Activated naive CD4-positive, alpha-beta T cell treated with anti-CD3 and anti-CD28 coated beads, Interleukin-2, amount 50 U/mL, for 72 hours (primary cell): ENCODE data around the gene HES4. TPM values are rescaled to one million over a fixed set of nuclear protein-coding genes. Genes with fewer than 3 reads are reported as not detected.
"Not testable (repeated sequence)": the region's sequence is repeated elsewhere in the genome, so short reads cannot be mapped to it uniquely, and the experiment has no call there.

Experiments used
- ATAC-seq, 2 donors: fragments of 150-1000 bp; cut with Tn5 transposase; 2 replicates each; pipeline ENCODE4 v1.10.0; 2021; ENCODE audit warnings: mild to moderate bottlenecking in 2 of 2, moderate library complexity in 2 of 2
- DNase-seq, 2 donors: peaks; one replicate each; pipeline ENCODE4 v3.0.0; 2021 to 2022; ENCODE audit warnings: low spot score in 2 of 2
- H3K27ac Mint-ChIP-seq, 2 donors: one replicate each; pipeline ENCODE4 v1.8.0; 2022; ENCODE audit warnings: mild to moderate bottlenecking in 2 of 2, mixed read lengths in 2 of 2
- H3K36me3 Mint-ChIP-seq, 2 donors: one replicate each; pipeline ENCODE4 v1.8.0; 2022; ENCODE audit warnings: mixed read lengths in 2 of 2
- H3K9me3 Mint-ChIP-seq, 2 donors: one replicate each; pipeline ENCODE4 v1.8.0; 2022; ENCODE audit warnings: mixed read lengths in 2 of 2
- total RNA-seq, 2 donors: library from RNA; stranded (reverse); gene quantifications; one replicate each; pipeline ENCODE4 v1.2.3, GENCODE V29; 2022

HES4 gene
- total RNA-seq, 2 donors from 2014 or later, result 3.2 to 4.4 TPM

DNA sequence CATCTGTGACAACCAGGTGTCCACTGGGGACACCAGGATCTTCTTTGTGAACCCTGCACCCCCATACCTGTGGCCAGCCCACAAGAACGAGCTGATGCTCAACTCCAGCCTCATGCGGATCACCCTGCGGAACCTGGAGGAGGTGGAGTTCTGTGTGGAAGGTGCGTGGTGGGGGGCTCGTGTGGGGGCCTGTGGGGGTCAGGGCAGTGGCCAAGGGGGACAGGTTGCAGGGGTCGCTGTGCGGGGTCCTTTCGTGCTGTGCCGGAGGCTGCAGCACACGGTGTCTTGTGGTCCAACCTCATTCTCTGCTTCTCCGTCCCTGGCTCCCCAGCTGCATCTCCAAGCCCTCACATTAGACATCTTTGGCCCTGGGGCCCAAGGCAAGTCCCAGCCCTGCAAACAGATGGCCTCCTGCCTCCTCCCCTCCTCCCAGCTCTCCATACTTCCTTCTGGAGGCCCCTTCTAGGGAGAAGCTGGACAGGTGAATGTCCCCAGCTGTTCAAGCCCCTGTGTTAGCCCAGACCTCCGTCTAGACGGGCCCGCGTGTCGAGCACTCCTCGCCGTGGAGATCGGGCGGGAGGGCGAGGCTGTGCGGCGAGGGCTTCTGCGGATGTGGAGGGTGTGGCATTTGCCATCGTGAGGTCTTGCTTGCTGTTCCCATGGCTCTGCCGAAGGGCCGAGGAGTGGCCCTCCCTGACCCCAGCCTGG lies 22.6 kb upstream of the HES4 start:
- Mint-ChIP-seq H3K27ac (no peak overlapping the region), H3K36me3 (no peaks in the 10 kb centered on the region), H3K9me3 (no peaks in the 10 kb centered on the region)
- DNase-seq (no peak), ATAC-seq (no peak)

- peaks cover 0 to 5% of the 10 kb centered on the region in 2 donors for H3K36me3 Mint-ChIP-seq
- ATAC-seq, result peak in 1 of 2 donors; percentile 15
- H3K27ac Mint-ChIP-seq, result no peak overlapping the region
- no peaks in the 10 kb centered on the region for H3K9me3 Mint-ChIP-seq
- no peak for DNase-seq
These were observed 22.0 kb upstream of the HES4 start for GRCh38 chr1:1021920-1022259.

DNA sequence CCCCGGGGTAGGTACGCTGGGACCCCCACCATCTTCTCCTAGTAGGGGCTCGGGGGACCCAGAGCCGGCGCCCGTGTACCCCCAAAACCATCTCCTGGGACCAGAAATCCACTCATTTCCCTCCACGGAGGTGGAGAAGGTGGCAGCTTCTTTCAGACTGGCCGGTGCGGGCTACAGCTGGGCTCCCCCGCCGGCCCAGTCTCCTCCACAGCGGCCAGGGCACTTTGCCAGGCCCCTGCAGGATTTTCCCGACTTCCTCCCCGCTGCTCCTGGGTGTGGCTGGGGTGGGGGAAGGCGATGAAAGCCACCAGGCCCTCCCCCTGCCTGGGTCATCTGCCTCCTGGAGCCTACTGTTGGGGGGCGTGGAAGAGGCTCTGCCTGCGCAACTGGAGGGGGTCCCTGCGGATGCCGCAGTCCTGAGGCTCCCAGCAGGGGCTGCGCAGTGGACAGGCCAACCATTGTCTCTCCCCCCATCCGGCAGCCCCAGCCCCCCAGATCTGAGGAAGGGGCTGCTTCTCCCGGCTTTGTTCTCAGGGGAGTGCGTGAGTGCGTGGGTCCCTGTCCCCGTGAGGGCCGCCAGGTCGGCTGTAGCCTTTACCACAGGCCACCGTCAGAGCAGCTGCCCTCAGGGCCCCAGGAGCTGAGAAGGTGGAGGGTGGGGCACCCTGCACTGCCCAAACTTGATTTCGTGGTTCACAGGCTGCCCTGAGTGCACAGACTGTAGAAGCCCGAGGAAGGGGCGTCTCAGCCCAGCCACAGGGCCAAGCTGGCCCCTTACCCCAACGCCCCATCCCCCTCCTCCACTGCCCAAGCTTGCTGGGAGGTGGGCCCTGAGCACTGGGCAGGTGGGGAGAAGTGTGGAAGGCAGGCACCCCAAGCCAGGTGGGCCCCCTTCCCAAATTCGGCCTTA lies 21.4 kb upstream of the HES4 start:
- Mint-ChIP-seq H3K27ac (no peak overlapping the region), H3K9me3 (no peaks in the 10 kb centered on the region), H3K36me3 (peaks cover 0 to 5% of the 10 kb centered on the region in 2 donors)
- no peak for DNase-seq
- ATAC-seq, result no peak

DNA sequence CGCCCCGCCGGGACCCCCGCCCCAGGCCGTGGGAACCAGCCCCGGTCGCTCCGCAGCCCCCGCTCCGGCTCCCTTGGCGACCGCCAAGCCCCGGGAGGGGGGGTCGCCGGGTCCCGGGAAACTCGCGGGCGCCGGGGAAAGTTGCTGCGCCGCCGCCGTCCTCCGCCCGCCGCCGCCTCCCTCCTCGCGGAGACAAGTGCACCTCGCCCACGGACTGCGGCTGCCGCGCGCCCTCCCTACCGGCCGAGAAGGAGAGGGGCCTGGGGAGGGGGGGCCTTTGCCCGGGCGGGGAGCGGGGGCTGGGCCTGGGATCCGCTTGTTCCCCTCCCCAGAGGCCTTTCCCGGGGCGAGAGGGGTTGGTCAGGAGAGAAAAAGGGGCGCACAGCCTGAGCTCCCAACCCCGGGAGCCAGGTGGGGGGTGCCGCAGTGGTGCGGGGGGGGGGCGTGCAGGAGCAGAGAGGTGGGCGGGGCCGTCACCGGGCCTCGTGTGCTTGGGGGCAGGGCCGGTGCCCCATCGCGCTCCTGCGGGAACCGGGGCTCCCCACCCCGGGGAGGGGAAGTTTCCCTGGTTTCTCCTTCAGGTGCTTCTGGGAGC lies 20.6 kb upstream of the HES4 start:
- Mint-ChIP-seq H3K9me3 (no peaks in the 10 kb centered on the region), H3K36me3 (peaks cover 0 to 5% of the 10 kb centered on the region in 2 donors), H3K27ac (no peak overlapping the region)
- no peak for DNase-seq
- ATAC-seq, result no peak

- no peak for DNase-seq
- H3K27ac Mint-ChIP-seq, result no peak within 1 kb of the TSS
- H3K36me3 Mint-ChIP-seq, result peaks cover 0 to 5% of the 10 kb centered on the region in 2 donors
- peak; percentile 36 to 50 for ATAC-seq
- H3K9me3 Mint-ChIP-seq, result no peaks in the 10 kb centered on the region
These were observed 20.1 kb upstream of the HES4 start, which contains the start of gene AGRN for GRCh38 chr1:1020000-1020404. Gene AGRN (plus strand): TSS chr1:1020120. CDS start chr1:1020173, 53 bp downstream.

- Mint-ChIP-seq H3K27ac (no peak overlapping the region), H3K9me3 (no peaks in the 10 kb centered on the region), H3K36me3 (peaks cover 0 to 5% of the 10 kb centered on the region in 2 donors)
- ATAC-seq (peak; percentile 69 to 84), DNase-seq (peak; percentile 84 to 85)
These were observed 19.5 kb upstream of the HES4 start for GRCh38 chr1:1019122-1019999.

DNA sequence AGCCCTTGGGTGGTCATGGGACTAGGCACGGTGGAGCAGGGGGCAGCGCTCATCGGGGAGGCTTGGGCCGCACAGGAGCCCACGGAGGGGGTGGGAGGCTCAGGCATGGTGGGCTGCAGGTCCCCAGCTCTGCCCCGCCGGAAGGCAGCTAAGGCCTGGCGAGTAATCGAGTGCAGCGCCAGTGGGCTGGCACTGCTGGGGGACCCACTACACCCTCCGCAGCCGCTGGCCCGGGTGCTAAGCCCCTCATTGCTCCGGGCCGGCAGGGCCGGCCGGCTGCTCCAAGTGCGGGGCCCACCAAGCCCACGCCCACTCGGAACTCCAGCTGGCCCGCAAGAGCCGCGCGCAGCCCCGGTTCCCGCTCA lies 18.4 kb upstream of the HES4 start:
- not testable (repeated sequence) for ATAC-seq, H3K27ac Mint-ChIP-seq, H3K9me3 Mint-ChIP-seq, DNase-seq, H3K36me3 Mint-ChIP-seq

- H3K27ac Mint-ChIP-seq, ATAC-seq: not testable (repeated sequence)
These were observed 17.8 kb upstream of the HES4 start for GRCh38 chr1:1017397-1018320.

GRCh38 chr1:1014799-1015681 lies 15.1 kb upstream of the HES4 start:
- H3K9me3 Mint-ChIP-seq, result no peaks in the 10 kb centered on the region
- DNase-seq, result peak in 1 of 2 donors; percentile 57
- peaks cover 5 to 10% of the 10 kb centered on the region in 2 donors for H3K36me3 Mint-ChIP-seq
- peak overlapping the region in 1 of 2 donors; percentile 93 for H3K27ac Mint-ChIP-seq
- no peak for ATAC-seq

More at GRCh38 chr1:1017397-1018320, 17.8 kb upstream of the HES4 start:
- DNase-seq, H3K9me3 Mint-ChIP-seq, H3K36me3 Mint-ChIP-seq: not testable (repeated sequence)

GRCh38 chr1:1013922-1014648 lies 14.2 kb upstream of the HES4 start:
- ATAC-seq, result no peak
- DNase-seq, result no peak
- Mint-ChIP-seq H3K9me3 (no peaks in the 10 kb centered on the region), H3K27ac (peak overlapping the region; percentile 93 to 94), H3K36me3 (peaks cover 5 to 10% of the 10 kb centered on the region in 2 donors)

DNA sequence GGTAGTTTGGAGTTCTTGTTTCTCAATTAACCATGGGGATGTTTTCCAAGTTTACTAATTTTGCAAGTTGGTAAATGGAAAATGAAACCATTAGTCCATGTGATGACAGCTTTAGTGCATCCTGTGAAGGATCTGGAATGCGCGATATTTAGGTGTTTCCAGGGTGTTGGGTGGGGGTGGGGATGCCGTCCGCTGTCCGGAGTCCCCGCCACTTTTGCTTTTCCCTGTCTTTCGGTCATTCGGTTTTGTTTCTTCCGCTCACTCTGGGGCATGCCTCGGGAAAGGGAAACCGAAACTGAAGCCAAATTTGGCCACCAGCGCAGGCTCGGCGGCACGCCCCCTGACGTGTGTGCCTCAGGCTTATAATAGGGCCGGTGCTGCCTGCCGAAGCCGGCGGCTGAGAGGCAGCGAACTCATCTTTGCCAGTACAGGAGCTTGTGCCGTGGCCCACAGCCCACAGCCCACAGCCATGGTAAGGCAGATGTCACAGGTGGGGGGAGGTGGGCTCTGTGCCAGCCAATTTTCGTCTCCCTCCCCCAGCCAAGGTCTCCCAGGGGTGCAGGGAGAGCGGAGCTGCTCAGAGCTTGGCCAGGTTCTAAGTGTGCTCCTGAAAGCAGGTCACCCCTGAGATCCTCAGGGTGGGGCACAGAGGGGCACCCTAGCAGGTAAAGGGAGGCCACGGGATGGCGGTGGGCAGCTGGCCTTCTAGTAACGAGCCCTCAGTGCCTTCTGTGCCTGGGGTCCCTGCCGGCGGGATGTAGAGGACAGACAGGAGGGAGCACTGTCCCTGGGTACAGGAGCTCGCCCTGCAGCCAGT lies 13.4 kb upstream of the HES4 start, which contains the start of gene ISG15:
Gene ISG15 (plus strand): TSS at position 393 of the 817 bp plus-strand sequence. CDS start 77 bp downstream, at position 470.
- peak; percentile 83 to 92 for DNase-seq
- peaks cover 5 to 10% of the 10 kb centered on the region in 2 donors for H3K36me3 Mint-ChIP-seq
- peak within 1 kb of the TSS; percentile 93 to 94 for H3K27ac Mint-ChIP-seq
- peak; percentile 93 to 96 for ATAC-seq
- no peaks in the 10 kb centered on the region for H3K9me3 Mint-ChIP-seq

DNA sequence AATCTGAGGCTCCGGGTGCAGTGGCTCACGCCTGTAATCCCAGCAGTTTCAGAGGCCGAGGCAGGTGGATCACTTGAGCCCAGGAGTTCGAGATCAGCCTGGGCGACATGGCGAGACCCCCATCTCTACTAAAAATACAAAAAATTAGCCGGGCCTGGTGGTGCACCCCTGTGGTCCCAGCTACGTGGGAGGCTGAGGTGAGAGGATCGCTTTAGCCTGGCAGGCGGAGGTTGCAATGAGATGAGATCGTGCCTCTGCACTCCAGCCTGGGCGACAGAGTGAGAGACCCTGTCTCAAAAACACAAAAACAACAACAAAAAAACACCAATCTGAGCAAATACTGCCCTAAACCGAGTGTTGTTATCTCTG lies 12.8 kb upstream of the HES4 start:
- H3K9me3 Mint-ChIP-seq, ATAC-seq, DNase-seq, H3K36me3 Mint-ChIP-seq: not testable (repeated sequence)
- peak overlapping the region; percentile 93 to 94 for H3K27ac Mint-ChIP-seq

DNA sequence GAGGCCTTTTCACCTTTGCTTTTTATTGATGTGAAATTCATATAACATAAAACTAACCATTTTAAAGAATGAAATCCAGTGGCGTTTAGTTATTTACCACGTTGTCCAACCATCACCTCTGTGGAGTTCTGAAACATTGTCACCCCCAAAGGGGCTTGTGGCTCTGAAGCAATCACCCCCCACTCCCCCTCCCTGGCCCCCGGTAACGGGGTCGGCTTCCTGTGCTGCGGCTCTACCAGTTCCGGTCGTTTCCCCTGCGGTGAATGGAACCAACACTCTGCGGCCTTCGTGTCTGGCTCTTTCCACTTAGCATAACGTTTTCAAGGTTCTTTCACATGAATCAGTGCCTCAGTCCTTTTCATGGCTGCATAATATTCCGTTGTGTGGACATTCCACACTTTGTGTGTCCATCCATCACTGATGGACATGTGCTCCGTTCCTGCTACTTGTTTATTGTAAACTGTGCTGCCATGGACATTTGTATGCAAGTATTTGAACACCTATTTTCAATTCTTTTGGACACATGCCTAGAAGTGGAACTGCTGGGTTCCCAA lies 11.6 kb upstream of the HES4 start:
- ATAC-seq, result no peak
- Mint-ChIP-seq H3K36me3 (peaks cover 0 to 10% of the 10 kb centered on the region in 2 donors), H3K9me3 (no peaks in the 10 kb centered on the region), H3K27ac (no peak overlapping the region)
- no peak for DNase-seq
